ENCODE data around the gene LHFPL4.

The LHFPL4 gene

DNA sequence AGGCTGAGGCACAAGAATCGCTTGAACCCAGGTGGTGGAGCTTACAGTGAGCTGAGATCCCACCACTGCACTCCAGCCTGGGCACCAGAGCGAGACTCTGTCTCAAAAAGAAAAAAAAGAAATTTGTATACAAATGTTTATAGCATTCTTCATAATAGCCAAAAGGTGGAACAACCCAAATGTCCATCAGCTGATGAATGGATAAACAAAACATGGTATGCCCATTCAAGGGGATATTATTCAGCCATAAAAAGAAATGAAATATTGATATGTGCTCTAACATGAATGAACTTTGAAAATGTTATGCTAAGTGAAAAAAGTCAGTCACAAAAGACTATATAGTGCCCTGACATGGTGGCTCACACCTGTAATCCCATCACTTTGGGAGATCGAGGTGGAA is 11.4 kb downstream of the LHFPL4 start:
- no peak for DNase-seq (ENCODE audit: low read depth)
- H3K4me3 ChIP-seq (ENCODE audit: low read length): no peak overlapping the region
- TF ChIP-seq, protein P1, sequence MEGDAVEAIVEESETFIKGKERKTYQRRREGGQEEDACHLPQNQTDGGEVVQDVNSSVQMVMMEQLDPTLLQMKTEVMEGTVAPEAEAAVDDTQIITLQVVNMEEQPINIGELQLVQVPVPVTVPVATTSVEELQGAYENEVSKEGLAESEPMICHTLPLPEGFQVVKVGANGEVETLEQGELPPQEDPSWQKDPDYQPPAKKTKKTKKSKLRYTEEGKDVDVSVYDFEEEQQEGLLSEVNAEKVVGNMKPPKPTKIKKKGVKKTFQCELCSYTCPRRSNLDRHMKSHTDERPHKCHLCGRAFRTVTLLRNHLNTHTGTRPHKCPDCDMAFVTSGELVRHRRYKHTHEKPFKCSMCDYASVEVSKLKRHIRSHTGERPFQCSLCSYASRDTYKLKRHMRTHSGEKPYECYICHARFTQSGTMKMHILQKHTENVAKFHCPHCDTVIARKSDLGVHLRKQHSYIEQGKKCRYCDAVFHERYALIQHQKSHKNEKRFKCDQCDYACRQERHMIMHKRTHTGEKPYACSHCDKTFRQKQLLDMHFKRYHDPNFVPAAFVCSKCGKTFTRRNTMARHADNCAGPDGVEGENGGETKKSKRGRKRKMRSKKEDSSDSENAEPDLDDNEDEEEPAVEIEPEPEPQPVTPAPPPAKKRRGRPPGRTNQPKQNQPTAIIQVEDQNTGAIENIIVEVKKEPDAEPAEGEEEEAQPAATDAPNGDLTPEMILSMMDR (conservative IDR thresholded peaks at IDR 0.05; ENCODE audit: low read depth, low read length): no peak

DNA sequence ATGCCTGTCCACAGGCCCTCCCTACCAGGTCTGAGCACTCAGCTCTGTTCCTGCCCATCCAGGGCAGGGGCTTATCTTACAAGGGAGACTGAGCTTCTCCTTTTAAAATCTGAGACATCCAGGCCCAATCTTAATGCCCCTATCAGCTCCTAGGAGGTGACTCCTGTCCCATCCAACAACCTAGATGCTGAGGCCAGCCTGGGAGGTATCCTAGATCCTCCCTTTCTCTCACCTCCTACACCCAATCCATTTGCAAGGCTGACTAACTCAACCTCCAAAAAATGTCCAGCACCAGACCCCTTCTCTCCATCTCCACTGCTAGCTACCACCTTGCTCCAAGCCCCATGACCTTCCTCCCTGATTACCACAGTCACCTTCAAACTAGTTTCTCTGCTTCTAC is 17.4 kb downstream of the LHFPL4 start:
- TF ChIP-seq, protein P1 (conservative IDR thresholded peaks at IDR 0.05; ENCODE audit: low read depth, low read length): no peak
- no peak overlapping the region for H3K4me3 ChIP-seq (ENCODE audit: low read length)
- DNase-seq (ENCODE audit: low read depth): no peak

DNA sequence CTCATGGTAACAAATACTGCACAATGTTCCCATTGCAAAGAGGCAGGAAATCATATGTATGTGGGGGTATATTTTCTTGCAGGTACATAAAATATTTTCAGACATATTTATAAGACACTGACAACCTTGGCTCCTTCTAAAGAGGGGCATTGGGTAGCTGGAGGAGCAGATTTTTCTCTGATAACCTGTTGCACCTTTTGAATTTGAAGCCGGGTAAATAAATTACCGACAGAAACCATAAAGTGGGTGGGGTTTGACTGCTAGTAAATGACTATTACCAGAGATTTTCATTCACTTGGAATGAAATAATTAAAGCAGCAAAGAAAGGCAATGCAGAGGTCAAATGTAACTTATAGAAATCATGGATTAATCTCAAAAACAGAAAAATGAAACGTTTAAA is 19.2 kb downstream of the LHFPL4 start:
- TF ChIP-seq, protein P1 (conservative IDR thresholded peaks at IDR 0.05; ENCODE audit: low read depth, low read length): no peak
- no peak overlapping the region for H3K4me3 ChIP-seq (ENCODE audit: low read length)
- DNase-seq (ENCODE audit: low read depth): no peak

DNA sequence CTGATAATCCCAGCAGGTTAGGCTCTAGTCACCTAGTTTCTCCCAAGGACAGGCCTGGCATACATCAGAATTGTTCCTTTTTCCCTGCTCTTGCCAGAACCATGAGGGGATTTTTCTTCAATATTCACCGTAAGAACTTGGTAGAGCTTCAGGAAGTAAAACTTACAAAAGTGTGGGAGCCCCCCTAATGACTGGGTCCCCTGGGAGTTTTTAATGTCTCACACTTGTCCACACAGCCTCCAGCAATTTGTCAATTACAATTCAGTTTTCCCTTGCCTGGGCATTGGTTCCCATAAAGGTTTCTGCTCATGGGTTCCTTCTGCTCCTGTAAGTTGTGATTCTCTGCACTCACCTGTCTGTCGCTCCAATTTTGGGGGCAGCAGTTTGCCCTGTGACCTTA is 28.5 kb downstream of the LHFPL4 start:
- no peak for DNase-seq (ENCODE audit: low read depth)

DNA sequence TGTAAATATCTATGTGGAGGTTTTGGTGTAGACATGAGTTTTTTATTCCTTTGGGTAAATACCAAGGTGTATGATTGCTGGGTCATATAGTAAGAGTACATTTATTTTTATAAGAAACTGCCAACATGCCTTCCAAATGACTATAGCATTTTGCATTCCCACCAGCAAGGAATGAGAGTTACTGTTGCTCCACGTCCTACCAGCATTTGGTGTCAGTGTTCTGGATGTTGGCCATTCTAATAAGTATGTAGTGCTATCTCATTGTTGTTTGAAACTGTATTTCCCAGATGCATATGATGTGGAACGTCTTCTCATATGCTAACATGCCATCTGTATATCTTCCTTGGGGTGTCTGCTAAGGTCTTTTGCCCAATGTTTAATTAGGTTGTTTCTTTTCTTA is 38.7 kb downstream of the LHFPL4 start:
- DNase-seq (ENCODE audit: low read depth): no peak
- TF ChIP-seq, protein P1 (conservative IDR thresholded peaks at IDR 0.05; ENCODE audit: low read depth, low read length): no peak

More for the DNA sequence above, 28.5 kb downstream of the LHFPL4 start:
- no peak overlapping the region for H3K4me3 ChIP-seq (ENCODE audit: low read length)
- TF ChIP-seq, protein P1 (conservative IDR thresholded peaks at IDR 0.05; ENCODE audit: low read depth, low read length): no peak

DNA sequence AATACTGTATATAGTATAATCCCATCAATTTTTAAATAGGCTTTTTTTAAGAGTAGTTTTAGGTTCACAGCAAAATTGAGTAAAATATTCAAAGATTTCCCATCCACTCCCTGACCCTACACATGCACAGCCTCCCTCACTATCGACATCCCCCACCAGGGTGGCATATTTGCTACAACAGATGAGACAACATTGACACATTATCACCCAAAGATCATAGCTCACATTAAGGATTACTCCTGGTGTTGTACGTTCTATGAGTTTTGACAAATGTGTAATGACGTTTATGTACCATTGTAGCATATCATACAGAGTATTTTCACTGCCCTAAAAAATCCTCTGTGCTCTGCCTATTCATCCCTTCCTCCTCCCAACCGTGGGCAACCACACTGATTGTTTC is 39.3 kb downstream of the LHFPL4 start:
- DNase-seq (ENCODE audit: low read depth): no peak
- H3K4me3 ChIP-seq (ENCODE audit: low read length): no peak overlapping the region
- TF ChIP-seq, protein P1 (conservative IDR thresholded peaks at IDR 0.05; ENCODE audit: low read depth, low read length): no peak

More for the DNA sequence above, 38.7 kb downstream of the LHFPL4 start:
- H3K4me3 ChIP-seq (ENCODE audit: low read length): no peak overlapping the region

DNA sequence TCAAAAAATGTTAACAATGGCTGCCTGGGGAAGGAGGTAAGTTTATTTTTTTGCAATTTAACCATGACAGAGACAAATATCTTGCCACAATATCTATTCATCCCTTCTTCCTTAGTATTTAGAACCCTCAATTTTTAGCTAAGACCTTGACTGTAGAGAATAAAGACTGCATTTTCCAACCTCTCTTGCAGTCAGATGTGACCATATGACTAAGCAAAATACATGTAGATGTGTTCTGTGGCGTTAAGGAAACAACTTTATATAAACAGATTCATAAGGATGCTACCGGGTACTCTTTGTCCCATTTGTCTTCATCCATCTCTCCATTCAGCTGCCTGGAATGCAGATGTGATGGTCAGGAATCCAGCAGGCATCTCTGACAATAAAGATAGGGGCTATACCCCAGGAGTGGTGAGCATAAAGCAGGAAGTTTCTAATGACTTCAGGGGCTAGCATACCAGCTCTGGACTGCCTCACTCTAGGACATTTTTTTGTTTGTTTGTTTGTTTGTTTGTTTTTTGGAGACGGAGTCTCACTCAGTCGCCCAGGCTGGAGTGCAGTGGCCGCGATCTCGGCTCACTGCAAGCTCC is 41.1 kb downstream of the LHFPL4 start:
- no peak overlapping the region for H3K4me3 ChIP-seq (ENCODE audit: low read length)
- TF ChIP-seq, protein P1 (conservative IDR thresholded peaks at IDR 0.05; ENCODE audit: low read depth, low read length): no peak
- DNase-seq (ENCODE audit: low read depth): no peak

All from retinal pigment epithelial cell (primary cell).